Activated CD8-positive, alpha-beta memory T cell treated with anti-CD3 and anti-CD28 coated beads, Interleukin-2, amount 10 ng/mL, durations not matched to agents 7 days and 5 days (primary cell): ENCODE measurements around the gene GOLGA6L10. TPM values are rescaled to one million over a fixed set of nuclear protein-coding genes. Genes with fewer than 3 reads are reported as not detected.
"Not testable (repeated sequence)": the region's sequence is repeated elsewhere in the genome, so short reads cannot be mapped to it uniquely, and the experiment has no call there.

Experiments used
- ATAC-seq: fragments of 150-1000 bp; cut with Tn5 transposase; one replicate; pipeline ENCODE4 v1.10.0; 2021; ENCODE audit warnings: moderate library complexity
- CTCF ChIA-PET: fragments of 350-600 bp; sonication (Branson Sonifier 250); formaldehyde crosslinking; loops from one replicate; lab custom pipeline; 2021; ENCODE audit warnings: antibody characterized with exemption; lab: Charles Lee
- DNase-seq: peaks from one replicate; pipeline ENCODE4 v3.0.0-alpha.2; 2020
- H3K27ac Mint-ChIP-seq: one replicate; pipeline ENCODE4 v1.8.0; 2021; ENCODE audit warnings: mild to moderate bottlenecking, mixed read lengths
- H3K27me3 Mint-ChIP-seq: one replicate; pipeline ENCODE4 v1.8.0; 2021; ENCODE audit warnings: mixed read lengths
- H3K36me3 Mint-ChIP-seq: one replicate; pipeline ENCODE4 v1.8.0; 2021; ENCODE audit warnings: mild to moderate bottlenecking, mixed read lengths
- H3K4me1 Mint-ChIP-seq: one replicate; pipeline ENCODE4 v1.8.0; 2021; ENCODE audit warnings: mixed read lengths
- H3K4me3 Mint-ChIP-seq: one replicate; pipeline ENCODE4 v1.8.0; 2021; ENCODE audit warnings: mild to moderate bottlenecking, moderate library complexity, mixed read lengths
- H3K9me3 Mint-ChIP-seq: one replicate; pipeline ENCODE4 v1.8.0; 2022; ENCODE audit warnings: low read depth, mixed read lengths
- total RNA-seq, 2 experiments: library from RNA; stranded (reverse); gene quantifications; one replicate each; pipeline ENCODE4 v1.2.3, GENCODE V29; 2021

Gene GOLGA6L10, protein sequence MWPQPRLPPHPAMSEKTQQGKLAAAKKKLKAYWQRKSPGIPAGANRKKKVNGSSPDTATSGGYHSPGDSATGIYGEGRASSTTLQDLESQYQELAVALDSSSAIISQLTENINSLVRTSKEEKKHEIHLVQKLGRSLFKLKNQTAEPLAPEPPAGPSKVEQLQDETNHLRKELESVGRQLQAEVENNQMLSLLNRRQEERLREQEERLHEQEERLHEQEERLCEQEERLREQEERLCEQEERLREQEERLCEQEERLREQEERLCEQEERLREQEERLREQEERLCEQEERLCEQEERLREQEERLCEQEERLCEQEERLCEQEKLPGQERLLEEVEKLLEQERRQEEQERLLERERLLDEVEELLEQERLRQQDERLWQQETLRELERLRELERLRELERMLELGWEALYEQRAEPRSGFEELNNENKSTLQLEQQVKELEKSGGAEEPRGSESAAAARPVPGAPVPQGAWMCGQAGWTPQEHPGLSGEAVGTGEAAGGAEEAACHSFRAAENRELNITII
- 1 to 10 TPM in 1 of 2 experiments, under 1 TPM in 1; 0.91 to 2.2 TPM for total RNA-seq

- ATAC-seq, result not testable (repeated sequence)
These were observed at the start of gene GOLGA6L10 for GRCh38 chr15:82349375-82349774. TSS of gene GOLGA6L10 (minus strand) at chr15:82349475. CDS start at chr15:82349375, 100 bp downstream.

DNA sequence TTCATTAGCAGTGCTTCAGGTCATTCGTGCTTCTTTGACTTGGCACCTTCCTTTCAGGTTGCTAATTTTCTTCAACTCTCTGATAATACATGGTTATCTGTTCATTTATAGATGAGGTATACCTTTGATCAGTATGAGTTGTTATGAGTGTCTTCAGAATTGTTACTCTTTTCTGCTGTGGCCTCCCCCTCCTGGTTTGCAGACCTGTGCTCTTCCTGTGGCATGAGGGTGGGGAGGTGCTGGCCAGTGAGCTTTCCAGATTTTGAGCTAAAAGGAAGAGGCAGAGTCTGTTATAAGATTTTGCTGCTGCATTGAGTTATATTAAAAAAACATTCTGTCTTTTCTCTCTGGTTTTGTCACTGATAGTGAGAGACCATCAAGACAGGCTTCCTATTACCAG, 49.5 kb upstream of the GOLGA6L10 start:
- H3K27ac Mint-ChIP-seq, result no peak overlapping the region
- H3K4me1 Mint-ChIP-seq, result peaks cover 14% of the 10 kb centered on the region
- ATAC-seq (no peak), DNase-seq (no peak)
- CTCF ChIA-PET, result no interaction called here
- H3K4me3 Mint-ChIP-seq, result no peak overlapping the region
- H3K27me3 Mint-ChIP-seq, result no peaks in the 10 kb centered on the region
- H3K36me3 Mint-ChIP-seq, result peaks cover 2% of the 10 kb centered on the region
- H3K9me3 Mint-ChIP-seq, result no peaks in the 10 kb centered on the region

More at GRCh38 chr15:82349375-82349774, at the start of gene GOLGA6L10:
- DNase-seq, H3K27me3 Mint-ChIP-seq, H3K27ac Mint-ChIP-seq, H3K4me1 Mint-ChIP-seq, H3K4me3 Mint-ChIP-seq, H3K36me3 Mint-ChIP-seq, H3K9me3 Mint-ChIP-seq, CTCF ChIA-PET: not testable (repeated sequence)

GRCh38 chr15:82397817-82398216, 48.5 kb upstream of the GOLGA6L10 start:
- Mint-ChIP-seq H3K4me1 (peaks cover 14% of the 10 kb centered on the region), H3K27ac (no peak overlapping the region), H3K4me3 (no peak overlapping the region), H3K27me3 (no peaks in the 10 kb centered on the region), H3K36me3 (peaks cover 2% of the 10 kb centered on the region), H3K9me3 (no peaks in the 10 kb centered on the region)
- CTCF ChIA-PET, result no interaction called here
- DNase-seq (no peak), ATAC-seq (no peak)

DNA sequence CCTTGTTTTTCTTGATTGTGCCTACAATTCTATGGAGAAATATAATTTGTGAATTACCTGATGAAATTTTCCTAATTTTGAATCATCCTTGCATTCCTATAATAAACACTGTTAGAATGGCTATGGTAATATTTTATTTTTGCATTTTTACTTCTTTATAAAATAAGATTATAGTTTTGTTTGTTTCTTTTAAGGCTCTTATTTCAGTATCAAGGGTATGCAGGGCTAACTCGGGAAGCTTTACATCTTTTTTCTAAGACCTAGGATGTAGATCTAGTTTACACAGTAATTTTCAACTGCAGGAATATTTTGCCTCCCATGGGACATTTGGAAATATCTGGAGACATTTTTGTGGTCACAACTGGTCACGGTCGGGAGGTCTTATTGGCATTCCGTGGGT, 46.5 kb upstream of the GOLGA6L10 start:
- DNase-seq, H3K27me3 Mint-ChIP-seq, H3K27ac Mint-ChIP-seq, H3K36me3 Mint-ChIP-seq, CTCF ChIA-PET, ATAC-seq, H3K9me3 Mint-ChIP-seq, H3K4me3 Mint-ChIP-seq: not testable (repeated sequence)
- H3K4me1 Mint-ChIP-seq, result peaks cover 14% of the 10 kb centered on the region

- CTCF ChIA-PET, result no interaction called here
- DNase-seq, result no peak
- Mint-ChIP-seq H3K4me1 (peaks cover 10% of the 10 kb centered on the region), H3K27ac (no peak overlapping the region), H3K27me3 (no peaks in the 10 kb centered on the region), H3K36me3 (peaks cover 4% of the 10 kb centered on the region), H3K4me3 (no peak overlapping the region), H3K9me3 (no peaks in the 10 kb centered on the region)
- ATAC-seq, result no peak
These were observed 44.4 kb upstream of the GOLGA6L10 start for GRCh38 chr15:82393671-82394070.

DNA sequence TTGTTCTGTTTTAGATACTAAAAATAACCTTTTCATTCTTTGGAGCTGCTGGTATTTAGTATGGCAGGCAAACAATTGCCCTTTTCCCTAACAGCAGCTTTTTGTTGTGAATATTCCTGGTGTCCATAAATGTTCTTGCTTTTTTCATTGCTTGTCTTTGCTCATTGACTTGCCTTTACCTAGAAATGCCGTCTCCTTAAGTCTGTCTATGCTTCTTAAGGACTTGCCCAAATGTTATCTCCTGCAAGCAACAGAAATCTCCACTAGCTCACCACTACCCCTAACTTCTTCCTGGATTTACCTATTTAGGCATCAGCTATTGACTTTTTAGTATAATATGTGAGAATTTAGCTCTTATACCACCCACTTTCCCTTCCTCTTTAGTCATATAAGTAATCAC, 42.8 kb upstream of the GOLGA6L10 start:
- H3K36me3 Mint-ChIP-seq, H3K27me3 Mint-ChIP-seq, CTCF ChIA-PET, H3K9me3 Mint-ChIP-seq, H3K27ac Mint-ChIP-seq, H3K4me1 Mint-ChIP-seq, DNase-seq, ATAC-seq, H3K4me3 Mint-ChIP-seq: not testable (repeated sequence)

- H3K4me1 Mint-ChIP-seq, H3K9me3 Mint-ChIP-seq, H3K27ac Mint-ChIP-seq, H3K4me3 Mint-ChIP-seq, DNase-seq, ATAC-seq, H3K27me3 Mint-ChIP-seq, H3K36me3 Mint-ChIP-seq, CTCF ChIA-PET: not testable (repeated sequence)
These were observed 40.9 kb upstream of the GOLGA6L10 start for GRCh38 chr15:82390152-82390551.

- H3K4me3 Mint-ChIP-seq, H3K27me3 Mint-ChIP-seq, H3K4me1 Mint-ChIP-seq, ATAC-seq, DNase-seq, H3K36me3 Mint-ChIP-seq, H3K9me3 Mint-ChIP-seq, CTCF ChIA-PET, H3K27ac Mint-ChIP-seq: not testable (repeated sequence)
These were observed 37.9 kb upstream of the GOLGA6L10 start for GRCh38 chr15:82387209-82387608.

- H3K9me3 Mint-ChIP-seq, DNase-seq, H3K4me1 Mint-ChIP-seq, CTCF ChIA-PET, H3K27ac Mint-ChIP-seq, H3K27me3 Mint-ChIP-seq, ATAC-seq, H3K4me3 Mint-ChIP-seq, H3K36me3 Mint-ChIP-seq: not testable (repeated sequence)
These were observed 32.2 kb upstream of the GOLGA6L10 start for GRCh38 chr15:82381330-82381955.

DNA sequence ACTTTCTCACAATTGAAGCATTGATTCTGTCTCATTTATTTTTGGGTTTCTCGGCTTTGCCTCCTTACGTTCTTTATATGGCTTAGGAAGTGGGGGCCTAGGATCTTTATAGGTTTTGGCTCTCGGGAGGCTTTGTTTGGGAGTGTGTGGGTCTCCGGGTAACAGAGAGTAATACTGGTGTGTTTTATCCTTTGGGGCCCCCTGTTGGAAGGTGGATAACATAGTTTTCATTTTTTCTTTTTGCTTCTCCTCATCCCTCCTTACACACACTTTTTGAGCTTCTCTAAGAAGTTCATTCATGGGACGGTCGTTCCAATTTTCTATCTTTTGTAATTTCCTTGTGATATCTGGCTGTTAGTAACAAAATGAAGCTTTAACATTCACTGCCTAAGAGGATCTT, 30.3 kb upstream of the GOLGA6L10 start:
- H3K27ac Mint-ChIP-seq, ATAC-seq, CTCF ChIA-PET, DNase-seq, H3K4me3 Mint-ChIP-seq, H3K9me3 Mint-ChIP-seq, H3K4me1 Mint-ChIP-seq, H3K36me3 Mint-ChIP-seq, H3K27me3 Mint-ChIP-seq: not testable (repeated sequence)

- H3K36me3 Mint-ChIP-seq, CTCF ChIA-PET, ATAC-seq: not testable (repeated sequence)
These were observed 24.4 kb upstream of the GOLGA6L10 start for GRCh38 chr15:82373661-82374060.

DNA sequence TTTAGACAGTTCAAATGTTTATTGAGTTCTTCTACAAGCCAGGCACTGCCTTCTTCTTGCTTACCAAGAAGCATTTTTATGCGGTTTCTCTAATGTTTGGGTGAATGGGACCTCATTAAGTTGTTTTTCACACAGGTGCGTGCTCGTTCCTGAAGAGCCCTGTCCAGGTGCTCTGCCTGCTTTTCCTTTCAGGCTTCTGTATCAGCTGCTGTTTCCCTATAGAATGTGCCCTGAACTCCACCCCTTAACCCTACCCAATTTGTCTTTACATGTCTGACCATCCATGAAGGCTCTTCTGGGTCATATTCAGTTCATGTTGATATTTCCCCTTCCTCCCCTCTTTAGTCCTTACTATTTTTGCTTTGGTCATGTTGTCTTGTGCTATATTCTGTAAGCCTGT, 22.4 kb upstream of the GOLGA6L10 start:
- Mint-ChIP-seq H3K9me3 (peaks cover 4% of the 10 kb centered on the region), H3K36me3 (peaks cover 8% of the 10 kb centered on the region), H3K4me1 (peaks cover 3% of the 10 kb centered on the region), H3K4me3 (no peak overlapping the region), H3K27me3 (no peaks in the 10 kb centered on the region), H3K27ac (no peak overlapping the region)
- DNase-seq (no peak), ATAC-seq (no peak)
- CTCF ChIA-PET, result no interaction called here

More at GRCh38 chr15:82373661-82374060, 24.4 kb upstream of the GOLGA6L10 start:
- H3K27ac Mint-ChIP-seq, H3K4me1 Mint-ChIP-seq, H3K9me3 Mint-ChIP-seq, DNase-seq, H3K4me3 Mint-ChIP-seq, H3K27me3 Mint-ChIP-seq: not testable (repeated sequence)

DNA sequence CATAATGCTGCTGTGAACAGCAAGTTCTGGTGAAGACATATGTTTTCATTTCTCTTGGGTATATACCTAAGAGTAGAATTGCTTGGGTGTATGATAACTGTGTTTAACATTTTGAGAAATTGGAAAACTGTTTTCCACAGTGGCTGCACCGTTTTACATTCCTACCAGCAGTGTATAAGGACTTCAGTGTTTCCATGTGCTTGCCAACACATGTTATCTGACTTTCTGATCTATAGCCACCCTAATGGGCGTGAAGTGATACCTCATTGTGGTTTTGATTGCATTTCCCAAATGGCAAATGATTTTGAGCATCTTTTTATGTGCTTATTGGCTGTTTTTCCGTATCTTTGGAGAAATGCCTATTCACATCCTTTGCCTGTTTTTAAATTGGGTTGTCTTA, 18.5 kb upstream of the GOLGA6L10 start:
- H3K9me3 Mint-ChIP-seq, H3K4me1 Mint-ChIP-seq, ATAC-seq, CTCF ChIA-PET, H3K27ac Mint-ChIP-seq, H3K27me3 Mint-ChIP-seq, DNase-seq, H3K36me3 Mint-ChIP-seq, H3K4me3 Mint-ChIP-seq: not testable (repeated sequence)
